Epithelial cell of proximal tubule (primary cell): ENCODE measurements around the gene RUFY4. TPM values are rescaled to one million over a fixed set of nuclear protein-coding genes. Genes with fewer than 3 reads are reported as not detected.

Experiments used
- DNase-seq: peaks from one replicate; pipeline ENCODE4 v3.0.0-alpha.2; 2011; ENCODE audit warnings: low read depth
- H3K4me3 ChIP-seq: 2 replicates; pipeline ENCODE4 v1.5.1; 2011; ENCODE audit warnings: low read depth, mild to moderate bottlenecking, low read length
- total RNA-seq: library from RNA; depleted of rRNA; stranded (reverse); fragments of >200 nt; gene quantifications from 2 replicates; pipeline ENCODE4 v1.2.3, GENCODE V29; 2015
- TF ChIP-seq, protein P1 (sequence below): conservative IDR thresholded peaks from 2 replicates; pipeline ENCODE4 v1.5.1; 2012; ENCODE audit warnings: low read depth, mild to moderate bottlenecking, low read length

RUFY4 gene
- total RNA-seq, 1 donor from 2014 or later: not detected

- TF ChIP-seq, protein P1, sequence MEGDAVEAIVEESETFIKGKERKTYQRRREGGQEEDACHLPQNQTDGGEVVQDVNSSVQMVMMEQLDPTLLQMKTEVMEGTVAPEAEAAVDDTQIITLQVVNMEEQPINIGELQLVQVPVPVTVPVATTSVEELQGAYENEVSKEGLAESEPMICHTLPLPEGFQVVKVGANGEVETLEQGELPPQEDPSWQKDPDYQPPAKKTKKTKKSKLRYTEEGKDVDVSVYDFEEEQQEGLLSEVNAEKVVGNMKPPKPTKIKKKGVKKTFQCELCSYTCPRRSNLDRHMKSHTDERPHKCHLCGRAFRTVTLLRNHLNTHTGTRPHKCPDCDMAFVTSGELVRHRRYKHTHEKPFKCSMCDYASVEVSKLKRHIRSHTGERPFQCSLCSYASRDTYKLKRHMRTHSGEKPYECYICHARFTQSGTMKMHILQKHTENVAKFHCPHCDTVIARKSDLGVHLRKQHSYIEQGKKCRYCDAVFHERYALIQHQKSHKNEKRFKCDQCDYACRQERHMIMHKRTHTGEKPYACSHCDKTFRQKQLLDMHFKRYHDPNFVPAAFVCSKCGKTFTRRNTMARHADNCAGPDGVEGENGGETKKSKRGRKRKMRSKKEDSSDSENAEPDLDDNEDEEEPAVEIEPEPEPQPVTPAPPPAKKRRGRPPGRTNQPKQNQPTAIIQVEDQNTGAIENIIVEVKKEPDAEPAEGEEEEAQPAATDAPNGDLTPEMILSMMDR: no peak
- no peak overlapping the region for H3K4me3 ChIP-seq
- DNase-seq: no peak
Observed at GRCh38 chr2:218071218-218071937, 2.3 kb downstream of the RUFY4 start.

- TF ChIP-seq, protein P1: no peak
- no peak for DNase-seq
- no peak overlapping the region for H3K4me3 ChIP-seq
Observed at GRCh38 chr2:218072002-218072401, 2.9 kb downstream of the RUFY4 start.

- H3K4me3 ChIP-seq: no peak overlapping the region
- TF ChIP-seq, protein P1: no peak
- DNase-seq: no peak
Observed at GRCh38 chr2:218072478-218073024, 3.5 kb downstream of the RUFY4 start.

- no peak for DNase-seq
- TF ChIP-seq, protein P1: no peak
- no peak overlapping the region for H3K4me3 ChIP-seq
Observed at GRCh38 chr2:218073185-218073584, 4.1 kb downstream of the RUFY4 start.

GRCh38 chr2:218074031-218074430 is 5.0 kb downstream of the RUFY4 start:
- TF ChIP-seq, protein P1: peak; percentile 64
- DNase-seq: no peak
- no peak overlapping the region for H3K4me3 ChIP-seq

DNA sequence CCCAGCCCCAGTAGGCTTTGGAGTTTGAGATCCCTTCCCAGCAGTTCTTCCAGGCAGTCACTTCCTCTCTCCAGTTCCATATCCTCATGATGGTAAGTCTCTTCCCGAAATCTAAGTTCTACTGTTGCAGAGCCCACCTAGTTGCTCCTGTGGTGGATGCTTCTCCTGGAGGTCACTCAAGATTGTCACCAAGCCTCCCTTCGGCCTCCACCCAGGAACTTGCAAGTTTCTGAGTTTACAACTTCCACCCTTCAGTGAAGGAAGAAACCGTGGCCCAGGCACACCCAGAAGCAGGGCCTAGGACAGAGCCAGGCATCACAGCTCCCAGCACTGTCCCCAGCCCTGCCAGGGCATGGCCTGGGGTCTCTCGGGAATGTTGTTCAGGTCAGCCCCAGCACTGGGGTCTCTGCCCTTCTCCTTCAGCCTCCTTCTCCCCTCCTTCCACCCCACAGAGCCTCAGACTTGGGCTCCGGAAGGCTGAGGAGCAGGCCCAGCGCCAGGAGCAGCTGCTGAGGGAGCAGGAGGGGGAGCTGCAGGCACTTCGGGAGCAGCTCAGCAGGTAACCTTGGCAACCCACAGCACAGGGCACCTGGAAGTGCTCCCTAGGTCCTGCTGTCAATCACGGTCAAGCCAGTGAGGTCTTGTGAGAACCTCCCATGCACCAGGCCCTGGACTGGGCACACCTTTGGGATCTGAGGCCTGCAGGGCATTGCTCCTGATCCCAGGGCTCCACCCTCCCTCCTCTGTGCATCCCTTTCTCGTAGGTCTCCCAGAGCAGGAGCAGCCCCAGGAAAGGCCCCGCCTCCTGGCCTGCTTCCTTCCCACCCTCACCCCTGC is 7.1 kb downstream of the RUFY4 start:
- no peak for DNase-seq
- no peak overlapping the region for H3K4me3 ChIP-seq
- TF ChIP-seq, protein P1: no peak
